ENCODE data around the gene NRROS.

DNA sequence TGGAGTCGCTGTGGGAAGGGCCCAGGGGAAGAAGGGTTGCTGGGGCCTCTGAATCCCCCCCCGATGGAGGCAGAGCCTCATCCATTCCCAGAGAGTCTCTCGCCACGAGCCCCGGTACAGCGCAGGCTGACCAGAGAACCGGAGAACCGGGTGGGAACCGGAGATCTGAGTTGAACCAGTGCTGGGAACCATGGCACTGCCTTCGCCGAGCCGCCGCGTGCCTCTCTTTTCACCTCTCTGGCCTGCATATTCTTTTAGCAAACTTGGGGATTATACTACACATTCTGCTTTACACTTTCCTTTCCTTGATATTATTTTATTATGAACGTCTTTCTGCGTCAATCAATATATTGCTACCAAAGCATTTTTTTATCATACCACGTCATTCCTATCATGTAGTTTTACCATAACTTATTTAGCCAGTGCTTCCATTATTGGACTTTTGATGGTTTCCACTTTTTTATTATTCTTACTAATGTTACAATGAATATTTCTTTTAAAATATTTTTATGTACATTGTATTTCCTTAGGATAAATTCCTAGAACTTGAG lies 7.2 kb downstream of the NRROS start:
- TF ChIP-seq, protein P1, sequence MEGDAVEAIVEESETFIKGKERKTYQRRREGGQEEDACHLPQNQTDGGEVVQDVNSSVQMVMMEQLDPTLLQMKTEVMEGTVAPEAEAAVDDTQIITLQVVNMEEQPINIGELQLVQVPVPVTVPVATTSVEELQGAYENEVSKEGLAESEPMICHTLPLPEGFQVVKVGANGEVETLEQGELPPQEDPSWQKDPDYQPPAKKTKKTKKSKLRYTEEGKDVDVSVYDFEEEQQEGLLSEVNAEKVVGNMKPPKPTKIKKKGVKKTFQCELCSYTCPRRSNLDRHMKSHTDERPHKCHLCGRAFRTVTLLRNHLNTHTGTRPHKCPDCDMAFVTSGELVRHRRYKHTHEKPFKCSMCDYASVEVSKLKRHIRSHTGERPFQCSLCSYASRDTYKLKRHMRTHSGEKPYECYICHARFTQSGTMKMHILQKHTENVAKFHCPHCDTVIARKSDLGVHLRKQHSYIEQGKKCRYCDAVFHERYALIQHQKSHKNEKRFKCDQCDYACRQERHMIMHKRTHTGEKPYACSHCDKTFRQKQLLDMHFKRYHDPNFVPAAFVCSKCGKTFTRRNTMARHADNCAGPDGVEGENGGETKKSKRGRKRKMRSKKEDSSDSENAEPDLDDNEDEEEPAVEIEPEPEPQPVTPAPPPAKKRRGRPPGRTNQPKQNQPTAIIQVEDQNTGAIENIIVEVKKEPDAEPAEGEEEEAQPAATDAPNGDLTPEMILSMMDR (IDR thresholded peaks at IDR 0.05; ENCODE audit: low read length) = no peak
- TF ChIP-seq EZH2phosphoT487 (IDR thresholded peaks at IDR 0.05; ENCODE audit: low read length) (no peak), EZH2 (optimal IDR thresholded peaks at IDR 0.05; ENCODE audit: low read depth, low read length) (no peak)

Measured in MM.1S (cell line).